ENCODE results near the gene CREBBP. TPM values are rescaled to one million over a fixed set of nuclear protein-coding genes. Genes with fewer than 3 reads are reported as not detected.

The CREBBP gene
- total RNA-seq, 2 donors from 2014 or later, result 35.3 to 57.7 TPM

GRCh38 chr16:3868556-3868955, 12.0 kb downstream of the CREBBP start:
- no peaks in the 10 kb centered on the region for H3K9me3 ChIP-seq
- no peaks in the 10 kb centered on the region for H3K36me3 ChIP-seq (replicated peaks in 1 of 2; ENCODE audit: insufficient read depth in 1 of 2, low read depth in 2 of 2)
- no peak for DNase-seq
- TF ChIP-seq CTCF (IDR thresholded peaks at IDR 0.05), result no peak
- no peak for TF ChIP-seq POLR2A (IDR thresholded peaks at IDR 0.05)
- no peaks in the 10 kb centered on the region for H3K27me3 ChIP-seq
- H3K4me3 ChIP-seq, result no peak overlapping the region
- WGBS, 2 donors, result 86 to 92% methylated on average over 7 to 8 of the region's 8 CpGs
- H3K27ac ChIP-seq, result no peak overlapping the region
- peaks cover 77% of the 10 kb centered on the region for H3K4me1 ChIP-seq
- no peak for ATAC-seq
- intact Hi-C loops (cut with DNase I), result no loop called here

- TF ChIP-seq CTCF (IDR thresholded peaks at IDR 0.05), result no peak
- no peak for TF ChIP-seq POLR2A (IDR thresholded peaks at IDR 0.05)
- Histone ChIP-seq H3K4me1 (peaks cover 69% of the 10 kb centered on the region), H3K27me3 (no peaks in the 10 kb centered on the region), H3K36me3 (replicated peaks in 1 of 2; ENCODE audit: insufficient read depth in 1 of 2, low read depth in 2 of 2) (no peaks in the 10 kb centered on the region), H3K9me3 (no peaks in the 10 kb centered on the region), H3K4me3 (no peak overlapping the region), H3K27ac (no peak overlapping the region)
- WGBS, 2 donors, result 87 to 90% methylated on average over 4 of the region's 4 CpGs
- no peak for DNase-seq
- no peak for ATAC-seq
- intact Hi-C loops (cut with DNase I), result no loop called here
These were observed 13.6 kb downstream of the CREBBP start for GRCh38 chr16:3866703-3867431.

GRCh38 chr16:3865241-3865640, 15.3 kb downstream of the CREBBP start:
- Histone ChIP-seq H3K9me3 (no peaks in the 10 kb centered on the region), H3K4me3 (no peak overlapping the region), H3K27me3 (no peaks in the 10 kb centered on the region), H3K27ac (no peak overlapping the region), H3K36me3 (replicated peaks in 1 of 2; ENCODE audit: insufficient read depth in 1 of 2, low read depth in 2 of 2) (no peaks in the 10 kb centered on the region), H3K4me1 (peaks cover 67% of the 10 kb centered on the region)
- ATAC-seq, result no peak
- TF ChIP-seq CTCF (IDR thresholded peaks at IDR 0.05) (no peak), POLR2A (IDR thresholded peaks at IDR 0.05) (no peak)
- intact Hi-C loops (cut with DNase I), result no loop called here
- DNase-seq, result no peak
- WGBS, 2 donors, result 60% methylated on average over 3 of the region's 3 CpGs

- DNase-seq, result no peak
- no peaks in the 10 kb centered on the region for H3K36me3 ChIP-seq (replicated peaks in 1 of 2; ENCODE audit: insufficient read depth in 1 of 2, low read depth in 2 of 2)
- ATAC-seq, result no peak
- H3K4me3 ChIP-seq, result no peak overlapping the region
- H3K4me1 ChIP-seq, result peaks cover 64% of the 10 kb centered on the region
- H3K9me3 ChIP-seq, result no peaks in the 10 kb centered on the region
- H3K27ac ChIP-seq, result no peak overlapping the region
- TF ChIP-seq CTCF (IDR thresholded peaks at IDR 0.05) (no peak), POLR2A (IDR thresholded peaks at IDR 0.05) (no peak)
- no peaks in the 10 kb centered on the region for H3K27me3 ChIP-seq
- 81 to 87% methylated on average over 5 of the region's 5 CpGs for WGBS, 2 donors
- intact Hi-C loops (cut with DNase I), result no loop called here
These were observed 16.0 kb downstream of the CREBBP start for GRCh38 chr16:3864562-3864961.

GRCh38 chr16:3863587-3863986, 16.9 kb downstream of the CREBBP start:
- intact Hi-C loops (cut with DNase I), result no loop called here
- H3K27ac ChIP-seq, result no peak overlapping the region
- no peak overlapping the region for H3K4me3 ChIP-seq
- DNase-seq, result no peak
- WGBS, 2 donors, result 54 to 56% methylated on average over 5 of the region's 5 CpGs
- H3K9me3 ChIP-seq, result no peaks in the 10 kb centered on the region
- no peaks in the 10 kb centered on the region for H3K36me3 ChIP-seq (replicated peaks in 1 of 2; ENCODE audit: insufficient read depth in 1 of 2, low read depth in 2 of 2)
- H3K4me1 ChIP-seq, result peaks cover 62% of the 10 kb centered on the region
- TF ChIP-seq CTCF (IDR thresholded peaks at IDR 0.05), result no peak
- no peak for TF ChIP-seq POLR2A (IDR thresholded peaks at IDR 0.05)
- no peaks in the 10 kb centered on the region for H3K27me3 ChIP-seq
- no peak for ATAC-seq
